Activated CD4-positive, alpha-beta T cell treated with anti-CD3 and anti-CD28 coated beads, Interleukin-2, amount 50 U/mL, for 48 hours (primary cell): ENCODE results near the gene TMIGD2.
A peak's percentile ranks its signal among the peaks of the same experiment; 100 is the strongest.
"Not testable (repeated sequence)": the region's sequence is repeated elsewhere in the genome, so short reads cannot be mapped to it uniquely, and the experiment has no call there.

Experiments used
- DNase-seq, 2 experiments: peaks; one replicate each; pipeline ENCODE4 v3.0.0-alpha.2; 2020

TMIGD2 gene, protein sequence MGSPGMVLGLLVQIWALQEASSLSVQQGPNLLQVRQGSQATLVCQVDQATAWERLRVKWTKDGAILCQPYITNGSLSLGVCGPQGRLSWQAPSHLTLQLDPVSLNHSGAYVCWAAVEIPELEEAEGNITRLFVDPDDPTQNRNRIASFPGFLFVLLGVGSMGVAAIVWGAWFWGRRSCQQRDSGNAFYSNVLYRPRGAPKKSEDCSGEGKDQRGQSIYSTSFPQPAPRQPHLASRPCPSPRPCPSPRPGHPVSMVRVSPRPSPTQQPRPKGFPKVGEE

DNA sequence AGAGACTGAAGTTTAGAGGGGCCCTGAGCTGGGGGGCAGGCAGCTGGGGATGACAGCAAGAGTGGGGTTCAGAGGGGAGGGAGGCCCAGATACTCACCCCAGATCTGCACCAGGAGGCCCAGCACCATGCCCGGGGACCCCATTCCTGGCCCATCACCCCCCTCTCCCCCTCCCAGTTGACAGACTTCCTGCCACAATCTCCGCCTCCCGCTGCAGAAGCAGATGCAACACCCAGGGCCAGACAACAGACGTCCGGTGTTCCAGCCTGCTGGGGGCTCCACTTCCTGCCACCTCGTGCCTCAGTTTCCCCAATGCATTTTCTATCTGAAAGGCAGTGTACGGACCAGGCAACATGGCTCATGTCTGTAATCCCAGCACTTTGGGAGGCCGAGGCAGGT, at the start of gene TMIGD2:
TMIGD2 (minus strand) TSS at position 147 of the 398 bp plus-strand sequence; CDS start at position 143, 4 bp downstream.
- DNase-seq, result peak in 1 of 2 experiments; percentile 24

DNA sequence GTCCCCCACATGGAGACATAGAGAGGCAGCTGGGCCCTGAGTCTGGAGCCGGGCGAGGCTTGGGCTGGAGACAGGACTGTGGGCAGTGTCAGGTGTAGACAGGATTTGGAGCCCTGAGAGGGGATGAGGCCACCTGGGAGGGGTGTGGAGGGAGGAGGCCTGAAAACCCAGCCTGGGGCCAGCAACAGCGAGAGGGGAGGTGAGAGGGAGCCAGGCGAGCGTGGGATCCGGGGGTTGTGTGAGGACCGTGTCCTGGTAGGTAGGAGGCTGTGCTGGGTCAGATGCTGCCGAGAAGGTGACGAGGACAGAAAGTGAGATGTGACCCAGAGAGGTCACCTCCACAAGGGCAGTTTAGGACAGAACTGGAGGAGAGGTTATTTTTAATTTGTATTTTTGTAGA, 48.5 kb upstream of the TMIGD2 start:
- DNase-seq, result no peak

DNA sequence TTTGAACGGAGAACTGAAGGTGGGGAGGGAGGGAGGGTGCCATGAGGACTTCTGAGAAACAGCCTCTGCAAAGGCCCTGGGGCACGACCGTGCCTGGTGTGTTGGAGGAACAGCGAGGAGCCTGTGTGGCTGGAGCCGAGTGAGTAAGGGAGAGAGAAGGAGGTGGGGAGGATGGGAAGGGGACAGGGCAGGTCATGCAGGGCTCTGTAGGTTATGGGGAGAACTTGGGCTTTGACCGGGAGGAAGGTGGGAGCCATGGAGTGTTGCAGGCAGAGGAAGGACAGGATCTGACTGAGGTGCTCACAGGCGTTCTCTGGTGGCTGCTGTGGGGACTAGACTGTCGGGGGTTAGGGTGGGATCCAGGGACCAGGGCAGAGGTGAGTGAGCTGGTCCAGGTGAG, 47.9 kb upstream of the TMIGD2 start:
- DNase-seq, result no peak

DNA sequence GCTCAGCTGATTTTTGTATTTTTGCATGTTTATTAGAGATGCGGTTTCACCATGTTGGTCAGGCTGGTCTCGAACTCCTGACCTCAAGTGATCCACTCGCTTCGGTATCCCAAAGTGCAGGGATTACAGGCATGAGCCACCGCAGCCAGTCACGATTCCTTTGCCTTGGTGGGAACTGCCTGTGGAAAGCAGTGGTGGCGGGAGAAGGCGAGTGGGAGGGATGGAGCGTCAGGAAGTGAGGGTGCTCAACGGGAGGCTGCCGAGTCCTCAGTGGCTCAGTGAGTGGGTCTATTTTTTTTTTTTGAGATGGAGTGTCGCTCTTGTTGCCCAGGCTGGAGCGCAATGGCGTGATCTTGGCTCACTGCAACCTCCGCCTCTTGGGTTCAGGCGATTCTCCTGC, 47.0 kb upstream of the TMIGD2 start:
- not testable (repeated sequence) for DNase-seq

DNA sequence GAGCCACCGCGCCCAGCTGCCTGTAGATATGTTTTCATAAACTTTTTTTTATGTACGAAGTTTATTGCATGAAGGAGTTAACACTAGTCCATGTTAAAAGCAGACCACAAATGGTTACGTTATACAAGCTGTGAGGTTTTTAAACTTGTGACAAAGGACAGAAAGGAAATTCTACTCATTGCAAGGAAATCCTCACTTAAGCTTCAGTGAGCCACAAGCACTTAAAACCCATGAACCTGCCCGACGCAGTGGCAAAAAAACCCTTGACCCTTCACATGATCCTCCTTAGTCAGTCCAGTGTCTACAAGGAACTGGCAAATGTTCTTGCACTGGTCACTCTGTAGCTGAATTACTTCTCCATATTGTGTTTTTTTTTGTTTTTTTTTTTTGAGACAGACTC, 45.3 kb upstream of the TMIGD2 start:
- DNase-seq, result no peak

DNA sequence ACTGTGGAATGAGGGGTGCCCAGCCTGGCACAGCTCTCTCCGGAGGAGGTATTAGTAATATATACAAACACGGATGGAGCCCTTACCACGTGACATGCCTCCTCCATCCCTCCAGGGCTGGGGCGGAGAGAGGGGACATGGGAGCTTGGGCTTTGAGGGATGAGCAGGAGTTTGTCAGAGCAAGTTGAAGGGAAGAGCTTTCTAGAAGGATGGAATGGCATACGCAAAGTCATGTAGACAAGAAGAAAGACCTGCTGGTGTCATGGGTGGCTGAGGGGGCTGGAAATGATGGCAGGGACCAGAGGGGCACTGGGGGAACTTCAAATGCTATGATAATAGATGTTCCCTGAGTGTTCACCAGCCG, 43.8 kb upstream of the TMIGD2 start:
- DNase-seq, result no peak

DNA sequence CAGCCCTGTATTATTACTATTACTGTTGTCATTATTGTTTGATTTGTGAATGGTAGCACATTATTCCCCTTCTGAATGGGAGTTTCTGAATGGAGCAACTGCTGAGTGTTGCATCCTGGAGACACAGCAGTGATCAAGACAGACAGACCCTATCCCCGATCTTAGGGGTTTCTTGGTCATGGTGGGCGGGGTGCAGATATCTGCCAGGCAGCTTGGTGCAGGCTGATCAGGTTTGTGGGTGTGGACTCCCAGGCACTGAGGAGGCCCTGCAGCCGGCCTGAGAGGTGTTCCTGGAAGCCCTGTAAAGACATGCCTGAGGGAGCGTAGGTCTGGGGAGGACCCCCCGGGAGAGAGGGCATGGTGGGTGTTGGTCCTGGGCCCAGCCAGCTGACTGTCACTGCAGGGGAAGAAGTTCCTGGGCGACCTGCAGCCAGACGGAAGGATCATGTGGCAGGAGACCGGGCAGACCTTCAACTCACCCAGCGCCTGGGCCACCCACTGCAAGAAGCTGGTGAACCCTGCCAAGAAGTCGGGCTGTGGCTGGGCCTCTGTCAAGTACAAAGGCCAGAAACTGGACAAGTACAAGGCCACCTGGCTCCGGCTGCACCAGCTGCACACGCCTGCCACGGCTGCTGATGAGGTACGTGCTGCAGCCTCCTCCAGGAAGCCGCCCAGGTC, 43.3 kb upstream of the TMIGD2 start:
- DNase-seq, result no peak

DNA sequence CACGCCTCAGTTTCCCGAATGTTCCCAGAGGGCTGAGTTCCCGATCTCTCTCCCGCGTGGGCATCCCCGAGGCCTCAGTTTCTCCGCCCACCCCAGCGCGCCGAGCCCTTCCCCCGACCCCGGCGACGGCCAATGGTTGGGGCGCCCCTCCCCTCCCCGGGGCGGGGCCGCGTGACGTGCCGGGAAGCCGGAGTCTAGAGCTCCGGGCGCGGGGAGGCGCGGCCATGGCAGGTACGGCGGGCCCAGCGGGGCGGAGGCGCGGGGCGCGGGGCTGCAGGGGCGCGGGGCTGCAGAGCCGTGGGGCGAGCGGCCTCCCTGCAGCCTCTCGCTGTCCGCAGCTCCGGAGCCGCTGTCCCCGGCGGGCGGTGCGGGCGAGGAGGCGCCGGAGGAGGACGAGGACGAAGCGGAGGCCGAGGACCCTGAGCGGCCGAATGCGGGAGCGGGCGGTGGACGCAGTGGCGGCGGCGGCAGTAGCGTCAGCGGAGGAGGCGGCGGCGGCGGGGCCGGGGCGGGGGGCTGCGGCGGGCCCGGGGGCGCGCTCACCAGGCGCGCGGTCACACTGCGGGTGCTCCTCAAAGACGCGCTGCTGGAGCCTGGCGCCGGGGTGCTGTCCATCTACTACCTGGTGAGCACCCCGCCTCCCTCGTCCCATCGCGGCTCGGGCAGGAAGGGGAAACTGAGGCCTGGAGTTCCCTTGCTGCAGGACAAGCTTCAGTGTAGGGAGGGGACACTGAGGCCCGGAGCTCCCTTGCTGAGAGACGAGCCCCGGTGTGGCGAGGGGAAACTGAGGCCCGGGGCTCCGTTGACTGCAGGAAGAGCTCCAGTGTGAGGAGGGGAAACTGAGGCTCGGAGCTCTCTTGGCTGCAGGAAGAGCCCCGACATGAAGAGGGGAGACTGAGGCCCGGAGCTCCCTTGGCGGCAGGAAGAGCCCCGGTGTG, 41.5 kb upstream of the TMIGD2 start, which contains the start of gene MPND:
MPND (plus strand) TSS at position 193 of the 938 bp plus-strand sequence; CDS start at position 225, 32 bp downstream.
- DNase-seq, result peak; percentile 94 to 95

DNA sequence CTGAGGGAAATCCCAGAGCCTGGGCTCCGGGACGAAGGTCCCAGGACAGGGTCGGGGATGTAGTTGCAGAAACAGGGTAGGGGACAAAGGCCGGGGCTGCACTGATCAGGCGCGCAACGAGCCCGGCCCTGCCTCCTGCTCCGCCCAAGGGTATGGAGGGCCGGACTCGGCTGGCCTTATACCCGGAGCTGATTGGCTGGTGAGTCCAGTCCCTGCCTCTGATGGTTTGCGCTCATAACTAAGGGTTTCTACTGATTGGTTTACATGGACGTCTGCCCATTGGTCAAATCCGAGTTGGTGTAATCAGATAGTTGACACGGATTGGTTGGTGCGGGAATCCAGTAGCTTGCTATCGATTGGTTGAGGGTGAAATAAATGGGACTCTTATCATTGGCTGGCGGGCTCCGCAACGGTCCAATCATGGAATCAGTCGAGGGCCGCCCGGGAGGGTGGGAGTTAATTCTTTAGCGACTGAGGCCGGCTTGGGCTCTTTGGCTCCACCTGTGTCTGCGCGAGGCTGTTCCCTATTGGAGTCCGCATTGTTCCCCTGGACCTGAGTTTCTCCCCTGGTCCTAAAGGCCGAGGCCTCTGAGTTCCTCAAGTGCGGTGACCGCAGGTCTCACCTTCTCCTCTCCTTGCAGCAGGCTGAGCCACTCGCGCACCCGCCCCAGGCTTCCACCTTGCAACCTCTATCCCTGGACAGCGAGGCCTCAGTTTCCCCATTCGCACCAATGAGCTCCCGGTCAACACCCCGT, 40.6 kb upstream of the TMIGD2 start:
- DNase-seq, result peak; percentile 90 to 94

DNA sequence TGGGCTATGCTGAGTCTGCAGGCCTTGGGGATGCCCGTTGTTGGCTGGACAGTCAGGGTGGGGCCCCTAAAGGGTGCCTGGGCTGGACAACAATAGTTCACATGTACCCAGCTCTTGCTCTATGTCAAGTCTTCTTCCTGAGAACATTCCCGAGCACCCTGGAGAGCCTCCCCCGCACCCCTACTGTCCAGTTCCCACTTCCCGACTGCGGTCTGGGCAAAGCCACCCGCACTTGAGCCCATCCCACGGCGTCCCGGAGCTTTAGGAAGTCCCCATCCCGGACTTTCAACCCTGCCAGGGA, 40.1 kb upstream of the TMIGD2 start:
- DNase-seq, result no peak

DNA sequence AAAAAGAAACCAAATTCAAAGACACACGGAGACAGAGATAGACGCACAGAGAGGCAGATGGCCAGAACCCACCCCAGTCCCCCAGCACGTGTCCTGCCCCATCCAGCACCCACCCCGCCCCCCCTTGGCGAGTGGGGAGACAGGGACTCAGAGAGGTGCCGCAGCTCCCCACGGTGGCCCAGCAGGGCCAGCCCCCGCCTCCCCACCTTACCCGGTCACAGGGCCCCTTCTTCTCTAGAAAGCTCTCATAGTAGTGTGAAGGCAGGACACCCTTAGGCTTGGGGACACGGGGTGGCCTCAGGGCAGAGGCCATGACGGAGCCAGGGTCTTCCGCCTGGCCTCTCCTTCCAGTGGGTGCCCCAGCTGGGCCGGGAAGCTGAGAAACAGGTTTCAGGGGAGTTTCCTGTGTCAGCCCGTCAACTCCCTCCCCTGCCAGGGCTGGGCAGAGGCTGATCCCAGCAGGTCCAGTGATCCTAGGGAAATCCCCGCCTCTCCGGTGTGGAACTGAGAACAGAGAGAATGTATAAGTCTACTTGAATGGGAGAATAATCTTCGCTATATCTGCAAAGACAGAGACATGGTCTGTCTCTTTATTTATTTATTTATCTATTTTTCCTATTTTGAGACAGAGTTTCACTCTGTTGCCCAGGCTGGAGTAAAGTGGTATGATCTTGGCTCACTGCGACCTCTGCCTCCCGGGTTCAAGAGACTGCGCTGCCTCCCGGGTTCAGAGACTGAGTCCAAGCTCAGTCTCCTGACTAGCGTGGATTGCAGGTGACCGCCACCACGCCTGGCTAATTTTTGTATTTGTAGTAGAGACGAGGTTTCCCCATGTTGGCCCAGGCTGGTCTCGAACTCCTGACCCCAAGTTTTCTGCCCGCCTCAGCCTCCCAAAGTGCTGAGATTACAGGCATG, 36.5 kb upstream of the TMIGD2 start, which contains the start of gene STAP2:
STAP2 (minus strand) TSS at position 387 of the 915 bp plus-strand sequence; CDS start at position 313, 74 bp downstream.
- peak; percentile 40 to 52 for DNase-seq

DNA sequence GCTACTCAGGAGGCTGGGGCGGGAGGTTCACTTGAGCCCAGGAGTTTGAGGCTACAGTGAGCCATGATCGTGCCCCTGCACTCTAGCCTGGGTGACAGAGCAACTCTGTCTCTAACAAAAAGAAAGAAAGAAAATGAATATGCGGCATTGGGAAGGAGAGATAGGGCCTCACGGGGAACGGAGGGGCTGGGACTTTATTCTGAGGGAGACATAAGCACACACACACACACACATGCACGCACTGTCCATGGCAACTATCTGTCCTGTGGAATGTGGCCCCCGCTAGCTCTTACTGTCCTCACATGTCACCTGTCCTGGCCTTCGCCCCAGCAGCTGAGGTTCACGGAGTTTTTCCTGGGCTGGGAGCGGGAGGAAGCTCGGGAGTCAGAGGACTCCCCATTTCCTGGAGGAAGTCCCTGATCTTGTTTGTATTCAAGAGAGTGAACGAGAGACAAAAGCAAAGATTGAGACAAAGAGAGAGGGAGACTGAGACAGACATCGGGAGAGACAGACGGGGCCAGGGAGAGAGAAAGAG, 35.8 kb upstream of the TMIGD2 start:
- DNase-seq, result no peak

DNA sequence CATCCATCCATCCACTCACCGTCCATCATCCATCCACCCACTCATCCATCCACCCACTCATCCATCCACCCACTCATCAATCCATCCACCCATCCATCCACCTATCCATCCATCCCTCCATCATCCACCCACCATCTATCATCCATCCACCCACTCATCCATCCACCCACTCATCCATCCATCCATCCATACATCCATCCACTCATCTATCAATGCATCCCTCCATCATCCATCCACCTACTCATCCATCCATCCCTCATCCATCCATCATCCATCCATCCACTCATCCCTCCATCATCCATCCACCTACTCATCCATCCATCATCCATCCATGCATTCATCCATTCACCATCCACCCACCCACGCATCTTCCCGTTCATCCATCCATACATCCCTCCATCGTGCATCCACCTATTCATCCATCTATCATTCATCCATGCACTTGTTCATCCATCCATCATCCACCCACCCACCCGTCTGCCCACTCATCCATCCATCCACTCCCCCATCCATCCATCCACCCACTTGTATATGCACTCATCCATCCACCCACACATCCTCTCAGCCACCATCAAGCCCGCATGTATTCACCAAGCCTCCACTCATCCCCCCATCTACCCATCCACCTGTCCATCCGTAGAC, 32.9 kb upstream of the TMIGD2 start:
- no peak for DNase-seq

DNA sequence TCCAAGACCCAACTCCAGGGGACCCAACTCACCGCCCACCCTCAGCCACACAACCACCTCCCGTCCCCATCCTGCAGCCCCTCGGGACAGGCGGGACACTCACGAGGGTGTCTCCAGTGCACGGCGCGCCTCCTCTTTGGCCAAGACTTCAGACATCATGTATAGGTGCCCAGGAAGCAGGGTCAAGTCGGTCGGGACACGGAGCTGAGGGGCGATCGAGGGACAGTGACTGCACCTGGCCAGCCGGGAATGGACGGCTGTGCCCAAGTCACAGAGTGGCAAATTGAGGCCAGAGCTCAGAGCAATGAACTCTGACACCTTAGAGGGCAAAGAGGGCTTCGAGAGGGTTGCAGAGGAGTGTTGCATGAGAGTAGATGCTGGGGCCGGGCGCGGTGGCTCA, 27.7 kb upstream of the TMIGD2 start:
- no peak for DNase-seq

DNA sequence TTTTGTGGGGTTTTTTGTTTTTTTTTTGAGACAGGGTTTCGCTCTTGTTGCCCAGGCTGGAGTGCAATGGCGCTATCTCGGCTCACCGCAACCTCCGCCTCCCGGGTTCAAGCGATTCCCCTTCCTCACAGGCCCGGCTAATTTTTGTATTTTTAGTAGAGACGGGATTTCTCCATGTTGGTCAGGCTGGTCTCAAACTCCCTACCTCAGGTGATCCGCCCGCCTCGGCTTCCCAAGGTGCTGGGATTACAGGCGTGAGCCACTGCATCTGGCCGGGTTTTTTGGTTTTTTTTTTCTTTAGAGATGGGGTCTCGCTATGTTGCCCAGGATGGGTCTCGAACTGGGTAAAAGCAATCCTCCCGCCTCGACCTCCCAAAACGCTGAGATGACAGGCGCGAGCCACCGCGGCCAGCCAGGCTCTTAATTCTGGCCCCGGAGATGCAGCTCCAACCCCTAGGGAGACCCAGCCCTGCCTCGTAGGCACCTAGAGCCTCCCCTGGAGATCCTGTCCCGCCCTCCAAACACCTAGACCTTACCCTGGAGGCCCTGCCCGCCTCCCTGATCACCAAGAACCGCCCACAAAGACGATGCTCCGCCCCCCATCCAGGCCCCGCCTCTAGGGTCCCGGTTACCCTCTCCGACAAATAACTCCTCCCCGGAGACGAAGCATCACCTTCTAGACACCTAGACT, 26.9 kb upstream of the TMIGD2 start:
- peak; percentile 45 to 50 for DNase-seq

DNA sequence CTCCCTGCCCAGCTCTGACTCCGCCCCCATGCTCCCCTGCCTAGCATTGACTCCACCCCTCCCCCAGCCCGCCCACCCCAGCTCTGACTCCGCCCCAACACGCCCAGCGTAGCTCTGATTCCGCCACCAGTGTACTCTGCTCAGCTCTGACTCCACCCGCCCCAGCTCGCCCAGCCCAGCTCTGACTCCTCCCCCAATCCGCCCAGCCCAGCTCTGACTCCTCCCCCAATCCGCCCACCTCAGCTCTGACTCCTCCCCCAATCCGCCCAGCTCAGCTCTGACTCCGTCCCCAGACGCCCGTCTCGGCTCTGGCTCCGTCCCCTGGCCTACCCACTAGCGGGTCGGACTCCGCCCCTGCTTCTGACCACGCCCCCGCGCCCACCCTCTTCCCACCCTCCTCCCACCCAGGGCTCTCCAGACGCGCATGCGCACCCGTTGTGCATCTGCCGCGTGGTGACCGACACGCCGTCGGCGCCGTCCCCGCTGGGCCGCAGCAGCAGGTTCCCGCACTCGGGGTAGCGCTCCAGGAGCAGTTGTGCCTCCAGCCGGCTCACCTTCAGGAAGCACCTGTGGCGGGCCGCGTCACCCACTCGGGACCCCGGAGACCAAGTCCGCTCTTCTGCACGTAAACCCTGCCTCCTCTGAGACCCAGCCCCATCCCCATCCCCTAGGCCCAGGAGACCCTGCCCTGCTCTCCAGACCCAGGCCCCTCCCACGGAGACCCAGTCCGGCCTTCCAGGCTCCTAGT, 26.2 kb upstream of the TMIGD2 start:
- peak; percentile 91 to 92 for DNase-seq

DNA sequence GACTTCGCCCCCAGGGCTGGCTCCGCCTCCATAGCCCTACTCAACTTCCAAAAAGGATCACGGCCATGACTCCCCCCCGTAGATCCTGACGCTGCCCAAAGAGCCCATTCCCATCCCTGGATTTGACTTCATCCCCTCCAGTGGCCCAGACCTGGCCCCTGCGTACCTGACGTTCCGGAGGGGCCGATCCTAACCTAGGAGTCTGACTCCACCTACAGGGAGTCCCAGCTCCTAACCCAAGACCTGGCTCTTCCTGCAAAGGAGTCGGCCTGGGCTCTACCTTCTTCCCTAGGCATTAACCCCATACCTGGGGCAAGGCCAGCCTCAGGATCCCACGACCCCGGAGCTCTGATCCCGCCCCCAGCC, 25.7 kb upstream of the TMIGD2 start:
- DNase-seq, result no peak

DNA sequence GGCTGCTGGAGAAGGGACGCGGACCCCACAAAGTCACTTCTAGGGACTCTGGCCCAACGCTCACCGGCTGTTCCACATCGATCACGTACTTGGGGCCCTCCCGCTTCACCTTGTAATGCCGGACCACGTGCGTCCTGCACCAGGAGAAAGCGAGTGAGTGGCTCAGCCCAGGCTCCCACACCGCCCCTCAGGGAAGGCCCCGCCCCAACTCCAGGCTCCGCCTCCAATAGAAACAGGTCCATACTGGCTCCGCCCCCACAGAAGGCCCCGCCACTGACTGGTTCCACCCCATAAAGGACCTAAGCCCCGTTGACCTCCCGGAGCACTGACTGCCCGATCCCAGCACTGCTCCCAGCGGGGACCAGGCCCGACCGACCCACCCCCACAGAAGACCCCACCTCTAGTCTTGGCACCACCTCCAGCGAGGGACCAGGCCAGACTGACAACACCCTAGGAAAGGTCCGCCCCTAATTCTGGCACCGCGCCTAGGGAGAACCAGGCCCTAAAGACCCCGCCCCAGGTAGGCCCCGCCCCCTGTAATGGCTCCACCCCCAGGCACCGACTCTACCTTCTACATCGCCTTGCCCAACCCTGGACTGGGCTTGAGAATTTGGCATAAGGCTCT, 25.2 kb upstream of the TMIGD2 start:
- peak; percentile 78 to 82 for DNase-seq

DNA sequence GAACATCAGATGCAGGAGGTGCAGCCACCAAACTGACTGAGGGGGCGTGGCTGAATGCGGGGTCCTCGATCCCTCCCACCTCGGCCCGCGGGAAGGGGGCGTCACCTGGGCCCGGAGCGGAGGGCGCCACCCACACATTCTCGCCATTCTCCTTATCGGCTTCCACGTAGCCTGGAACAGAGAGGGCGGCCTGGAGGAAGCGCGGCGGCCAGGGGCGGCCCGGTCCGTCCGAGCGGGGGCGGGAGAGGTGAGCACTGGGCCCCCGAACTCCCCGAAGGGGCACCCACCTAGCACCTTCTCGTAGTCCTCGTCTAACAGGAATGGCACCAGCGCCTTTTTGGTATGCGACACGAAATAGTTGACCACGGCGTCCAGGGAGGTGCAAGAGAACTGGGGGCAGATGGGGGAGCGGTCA, 24.7 kb upstream of the TMIGD2 start:
- no peak for DNase-seq
